HG03175 (cell line): ENCODE measurements around the gene ZNHIT2.
A peak's percentile ranks its signal among the peaks of the same experiment; 100 is the strongest.
"Not testable (repeated sequence)": the region's sequence is repeated elsewhere in the genome, so short reads cannot be mapped to it uniquely, and the experiment has no call there.

Source experiments
- ATAC-seq: cut with Tn5 transposase; IDR thresholded peaks from one replicate; pipeline ENCODE4 v1.9.1; 2021; ENCODE audit warnings: mild to moderate bottlenecking, moderate library complexity; ENCODE audit not compliant: unreplicated experiment

Gene ZNHIT2

DNA sequence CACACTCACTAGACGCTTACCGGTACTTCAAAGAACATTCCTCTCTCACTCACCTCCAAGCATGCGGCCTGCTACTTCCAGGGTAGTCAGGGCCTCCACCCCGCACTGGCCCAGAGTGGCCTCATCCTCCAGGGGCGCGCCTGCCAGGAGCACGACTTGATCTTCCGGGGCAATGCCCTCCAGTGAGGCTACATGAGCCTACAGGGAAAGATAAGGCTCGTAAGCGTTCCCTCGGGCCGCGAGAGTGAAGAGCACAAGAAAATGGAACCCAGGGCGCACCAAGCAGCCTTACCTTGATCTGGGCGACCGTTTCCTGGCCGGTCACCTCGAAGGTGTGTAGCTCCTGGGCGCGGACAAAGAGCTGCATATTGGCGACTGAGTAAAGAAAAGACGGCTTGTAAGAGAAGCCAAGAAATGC lies 4.0 kb upstream of the ZNHIT2 start:
- ATAC-seq, result no peak

DNA sequence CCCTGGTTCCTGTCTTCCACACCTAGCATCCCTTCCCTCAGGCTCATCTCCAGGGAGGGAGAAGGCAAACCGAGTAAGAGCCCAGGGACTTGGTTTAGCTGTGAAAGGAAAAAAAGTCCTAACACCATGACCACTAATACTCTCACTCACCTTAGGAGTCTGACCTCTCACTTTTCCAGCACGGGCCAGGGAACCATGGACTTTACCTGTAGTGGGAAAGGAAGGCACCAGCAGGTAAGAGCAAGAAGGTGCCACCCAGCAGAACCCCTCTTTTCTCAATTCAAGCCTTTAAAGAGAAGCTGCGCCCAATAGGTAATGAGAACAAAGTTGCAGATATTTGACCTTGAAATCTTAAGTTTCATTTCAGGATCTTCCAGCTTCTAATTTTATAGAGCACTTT lies 3.3 kb upstream of the ZNHIT2 start:
- no peak for ATAC-seq

DNA sequence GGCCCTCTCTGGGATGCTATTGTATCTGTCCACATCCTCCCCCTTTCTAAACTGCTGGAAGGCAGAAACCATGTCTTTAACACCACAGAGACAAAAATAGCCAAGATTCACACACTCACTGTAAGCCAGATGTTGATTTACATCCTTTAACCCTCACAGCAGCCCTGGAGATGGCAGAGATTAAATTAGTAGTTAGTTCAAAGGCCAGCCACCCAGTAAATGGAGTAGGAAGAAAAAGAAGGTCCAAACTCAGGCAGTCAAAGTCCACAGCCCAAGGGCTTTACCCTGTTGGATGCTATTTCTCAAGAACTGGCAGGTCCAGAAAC lies 2.1 kb upstream of the ZNHIT2 start:
- no peak for ATAC-seq

DNA sequence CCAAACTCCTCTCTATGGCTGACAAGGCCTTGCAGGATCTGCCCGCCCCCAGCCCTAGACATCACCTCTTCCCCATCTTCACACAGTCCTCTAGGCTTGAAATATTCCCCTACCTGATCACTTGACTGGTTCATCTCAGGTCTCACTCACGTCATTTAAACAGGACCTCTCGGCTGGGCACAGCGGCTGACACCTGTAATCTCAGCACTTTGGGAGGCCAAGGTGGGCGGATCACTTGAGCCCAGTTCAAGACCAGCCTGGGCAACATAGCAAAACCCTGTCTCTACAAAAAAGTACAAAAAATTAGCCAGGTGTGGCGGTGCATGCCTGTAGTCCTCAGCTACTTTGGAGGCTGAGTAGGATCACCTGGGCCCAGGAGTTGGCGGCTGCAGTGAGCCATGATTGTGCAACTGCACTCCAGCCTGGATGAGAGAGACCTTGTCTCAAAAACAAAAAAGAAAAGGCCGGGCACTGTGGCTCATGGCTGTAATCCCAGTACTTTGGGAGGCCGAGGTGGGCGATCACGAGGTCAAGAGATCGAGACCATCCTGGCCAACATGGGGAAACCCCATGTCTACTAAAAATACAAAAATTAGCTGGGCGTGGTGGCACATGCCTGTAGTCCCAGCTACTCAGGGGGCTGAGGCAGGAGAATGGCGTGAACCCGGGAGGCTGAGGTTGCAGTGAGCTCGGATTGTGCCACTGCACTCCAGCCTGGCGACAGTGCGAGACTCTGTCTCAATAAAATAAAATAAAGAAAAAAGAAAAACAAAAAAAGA lies 1.6 kb upstream of the ZNHIT2 start:
- ATAC-seq, result not testable (repeated sequence)

DNA sequence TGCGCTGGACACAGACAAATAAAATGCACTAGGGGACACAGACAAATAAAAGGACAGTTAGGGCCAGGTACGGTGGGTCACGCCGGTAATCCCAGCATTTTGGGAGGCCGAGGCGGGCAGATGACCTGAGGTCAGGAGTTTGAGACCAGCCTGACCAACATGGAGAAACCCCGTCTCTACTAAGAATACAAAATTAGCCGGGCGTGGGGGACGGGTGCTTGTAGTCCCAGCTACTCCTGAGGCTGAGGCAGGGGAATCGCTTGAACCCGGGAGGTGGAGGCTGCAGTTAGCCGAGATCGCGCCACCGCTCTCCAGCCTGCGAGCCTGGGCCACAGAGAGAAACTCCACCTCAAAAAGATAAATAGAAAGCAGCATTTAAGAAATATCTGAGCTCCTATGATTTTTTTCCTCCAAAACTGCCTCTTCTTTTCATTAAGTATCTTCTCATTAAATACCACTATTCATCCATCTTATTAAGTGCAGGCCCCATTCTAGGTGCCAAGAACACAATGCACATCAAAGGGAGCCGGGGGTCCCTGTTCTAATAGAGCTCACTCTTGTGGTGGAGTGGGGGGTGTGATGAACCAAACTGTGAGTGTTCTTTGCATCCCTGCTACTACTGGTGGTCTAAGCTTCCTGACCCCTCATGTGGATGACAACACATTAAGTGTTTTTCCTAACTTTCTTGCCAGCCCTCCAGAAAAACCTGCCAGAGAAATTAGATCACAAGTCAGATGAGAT lies 766 bp upstream of the ZNHIT2 start:
- ATAC-seq, result no peak

DNA sequence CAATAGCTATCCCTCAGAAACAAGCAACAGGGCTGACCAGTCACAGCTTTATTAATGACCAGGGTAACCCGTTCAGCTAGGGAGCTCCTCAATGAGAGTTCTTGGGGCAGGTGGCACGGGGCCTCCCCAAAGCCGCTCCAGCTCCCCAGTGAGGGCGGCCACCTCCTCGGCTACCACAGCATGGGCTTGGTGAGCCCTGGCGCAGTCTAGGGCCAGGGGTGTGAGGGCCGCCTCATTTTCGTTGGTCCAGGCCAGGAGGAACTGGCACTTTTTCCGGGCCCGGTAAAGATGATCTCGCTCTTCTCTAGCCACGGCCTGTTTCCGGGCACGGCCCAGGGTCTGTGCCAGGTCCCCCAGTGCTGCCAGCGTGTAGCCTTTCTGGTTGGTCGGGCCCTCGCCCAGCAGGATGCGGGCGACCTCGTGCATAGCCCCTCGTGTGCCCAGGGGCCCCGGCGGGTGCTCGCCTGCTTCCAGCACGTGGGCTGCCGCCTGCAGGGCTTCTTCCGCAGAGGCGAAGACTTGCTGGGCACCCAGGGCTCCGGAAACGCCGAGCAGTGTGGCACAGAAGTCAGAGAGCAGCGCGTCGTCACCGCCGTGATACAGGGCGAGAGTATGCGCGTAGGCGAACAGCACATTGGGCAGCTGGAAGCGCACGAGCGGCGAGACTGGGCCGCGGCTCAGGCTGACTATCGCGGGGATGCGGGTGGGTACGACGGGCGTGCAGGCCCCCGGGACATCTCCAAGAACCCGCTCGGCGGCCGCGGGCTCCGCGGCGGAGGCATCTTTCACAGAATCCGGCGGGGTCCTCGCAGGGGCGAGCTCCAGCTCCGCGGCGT lies 913 bp downstream of the ZNHIT2 start:
- ATAC-seq, result no peak

DNA sequence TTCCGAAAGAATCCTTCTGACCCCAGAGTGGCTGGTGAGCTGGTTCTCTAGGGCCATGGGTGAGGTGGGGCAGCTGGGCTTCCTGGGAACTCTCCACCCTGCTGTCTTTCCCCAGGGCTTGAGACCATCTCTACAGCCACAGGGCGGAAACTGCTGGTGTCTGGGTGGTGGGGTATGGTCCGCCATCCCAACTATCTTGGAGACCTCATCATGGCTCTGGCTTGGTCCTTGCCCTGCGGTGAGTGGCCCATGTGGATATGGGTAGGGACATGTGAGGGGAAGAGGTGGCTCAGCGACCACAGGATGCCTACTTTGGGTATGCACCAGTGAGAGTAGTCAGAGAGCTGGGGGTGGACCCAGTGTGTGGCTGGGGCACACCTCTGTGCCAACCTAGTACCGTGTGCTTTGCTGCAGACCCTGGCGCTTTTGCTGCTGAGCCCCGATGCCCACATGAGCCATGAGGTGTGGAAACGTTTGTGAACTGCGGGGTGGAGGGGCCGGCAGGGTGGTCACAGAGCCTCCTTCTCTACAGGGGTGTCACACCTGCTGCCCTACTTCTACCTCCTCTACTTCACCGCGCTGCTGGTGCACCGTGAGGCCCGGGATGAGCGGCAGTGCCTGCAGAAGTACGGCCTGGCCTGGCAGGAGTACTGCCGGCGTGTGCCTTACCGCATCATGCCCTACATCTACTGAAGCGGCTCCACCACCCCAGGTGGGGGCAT lies 2.0 kb downstream of the ZNHIT2 start:
- ATAC-seq, result no peak

DNA sequence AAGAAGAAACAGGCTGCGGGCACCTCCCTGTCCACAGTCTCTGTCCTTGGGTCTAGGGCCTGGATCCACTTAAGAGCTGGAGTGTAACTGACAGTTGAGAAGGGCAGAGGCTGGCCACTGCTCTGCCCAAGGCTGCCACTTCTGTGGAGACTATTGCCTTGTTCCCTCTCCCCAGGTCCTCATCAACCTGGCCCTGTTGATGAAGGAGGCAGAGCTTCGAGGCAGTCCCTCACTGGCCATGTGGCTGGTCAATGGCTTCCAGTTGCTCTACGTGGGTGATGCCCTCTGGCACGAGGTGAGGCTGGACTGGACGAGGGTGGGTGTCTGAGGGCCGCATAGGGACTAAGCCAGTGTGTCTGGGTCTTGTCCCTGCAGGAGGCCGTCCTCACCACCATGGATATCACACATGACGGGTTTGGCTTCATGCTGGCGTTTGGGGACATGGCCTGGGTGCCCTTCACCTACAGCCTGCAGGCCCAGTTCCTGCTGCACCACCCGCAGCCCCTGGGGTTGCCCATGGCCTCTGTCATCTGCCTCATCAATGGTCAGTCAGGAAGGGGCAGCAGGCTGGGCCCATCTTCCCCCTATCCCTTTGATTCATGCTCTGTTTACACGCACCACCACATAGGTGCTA lies 2.8 kb downstream of the ZNHIT2 start:
- ATAC-seq, result no peak

DNA sequence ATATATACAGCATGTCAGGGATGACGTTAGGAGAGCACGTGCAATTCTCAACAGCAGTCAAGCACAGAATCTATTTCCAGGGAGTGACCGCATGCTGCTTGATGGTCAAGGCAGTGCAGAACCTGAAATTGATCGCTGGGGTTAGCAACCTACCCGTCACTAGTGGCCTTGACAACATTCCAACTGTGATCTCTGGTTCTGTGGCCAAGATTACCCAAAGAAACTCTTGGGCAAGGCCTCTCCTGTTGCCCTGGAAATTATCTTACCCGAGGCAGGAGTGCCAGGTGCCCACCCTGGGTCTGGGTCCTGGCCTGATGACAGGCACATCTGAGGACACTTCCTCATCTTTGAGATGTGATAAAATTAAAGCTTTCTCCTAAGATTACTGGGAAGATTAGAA lies 3.7 kb downstream of the ZNHIT2 start:
- ATAC-seq, result no peak

DNA sequence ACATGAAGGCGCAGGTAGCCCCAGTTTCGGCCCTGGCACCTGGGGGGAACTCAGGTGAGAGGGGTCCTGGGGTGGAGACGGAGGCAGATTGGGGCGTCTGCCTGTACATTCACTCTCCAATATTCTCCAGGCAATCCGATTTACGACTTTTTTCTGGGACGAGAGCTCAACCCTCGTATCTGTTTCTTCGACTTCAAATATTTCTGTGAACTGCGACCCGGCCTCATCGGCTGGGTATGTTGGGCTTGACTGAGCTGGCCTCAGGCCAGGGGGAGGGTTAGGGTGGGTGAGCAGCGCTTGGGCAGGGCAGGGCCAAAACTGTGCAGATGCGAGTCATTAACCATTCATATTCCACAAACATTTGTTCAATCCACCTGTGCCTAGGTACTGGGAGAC lies 4.1 kb downstream of the ZNHIT2 start:
- no peak for ATAC-seq

DNA sequence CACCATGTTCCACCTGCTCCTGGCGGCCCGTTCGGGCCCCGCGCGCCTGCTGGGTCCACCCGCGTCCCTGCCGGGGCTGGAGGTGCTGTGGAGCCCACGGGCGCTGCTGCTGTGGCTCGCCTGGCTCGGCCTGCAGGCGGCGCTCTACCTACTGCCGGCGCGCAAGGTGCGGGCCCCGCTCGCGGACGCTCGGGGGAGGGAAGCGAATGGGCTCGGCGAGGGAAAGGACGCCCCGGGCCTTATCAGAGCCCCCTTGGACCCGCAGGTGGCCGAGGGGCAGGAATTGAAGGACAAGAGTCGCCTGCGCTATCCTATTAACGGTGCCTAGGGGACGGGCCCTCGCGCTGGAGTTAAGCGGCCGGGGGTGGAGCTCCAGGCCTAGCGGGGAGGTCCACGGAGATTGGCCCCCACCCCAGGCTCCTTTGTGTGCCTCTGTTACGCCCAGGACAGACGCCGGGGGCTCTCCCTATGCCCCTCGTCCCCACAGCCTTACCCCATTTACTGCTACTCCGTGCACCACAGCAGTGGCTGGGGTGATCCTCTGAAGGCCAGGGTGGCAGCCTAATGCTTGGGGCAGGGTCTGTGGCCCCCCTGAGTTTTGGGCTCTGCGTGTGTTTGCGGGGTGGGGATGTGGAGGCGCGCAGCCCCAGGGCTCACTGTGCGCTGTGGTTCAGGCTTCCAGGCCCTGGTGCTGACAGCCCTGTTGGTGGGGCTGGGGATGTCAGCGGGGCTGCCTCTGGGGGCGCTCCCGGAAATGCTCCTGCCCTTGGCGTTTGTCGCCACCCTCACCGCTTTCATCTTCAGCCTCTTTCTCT lies 4.7 kb downstream of the ZNHIT2 start:
- peak; percentile 38 for ATAC-seq

DNA sequence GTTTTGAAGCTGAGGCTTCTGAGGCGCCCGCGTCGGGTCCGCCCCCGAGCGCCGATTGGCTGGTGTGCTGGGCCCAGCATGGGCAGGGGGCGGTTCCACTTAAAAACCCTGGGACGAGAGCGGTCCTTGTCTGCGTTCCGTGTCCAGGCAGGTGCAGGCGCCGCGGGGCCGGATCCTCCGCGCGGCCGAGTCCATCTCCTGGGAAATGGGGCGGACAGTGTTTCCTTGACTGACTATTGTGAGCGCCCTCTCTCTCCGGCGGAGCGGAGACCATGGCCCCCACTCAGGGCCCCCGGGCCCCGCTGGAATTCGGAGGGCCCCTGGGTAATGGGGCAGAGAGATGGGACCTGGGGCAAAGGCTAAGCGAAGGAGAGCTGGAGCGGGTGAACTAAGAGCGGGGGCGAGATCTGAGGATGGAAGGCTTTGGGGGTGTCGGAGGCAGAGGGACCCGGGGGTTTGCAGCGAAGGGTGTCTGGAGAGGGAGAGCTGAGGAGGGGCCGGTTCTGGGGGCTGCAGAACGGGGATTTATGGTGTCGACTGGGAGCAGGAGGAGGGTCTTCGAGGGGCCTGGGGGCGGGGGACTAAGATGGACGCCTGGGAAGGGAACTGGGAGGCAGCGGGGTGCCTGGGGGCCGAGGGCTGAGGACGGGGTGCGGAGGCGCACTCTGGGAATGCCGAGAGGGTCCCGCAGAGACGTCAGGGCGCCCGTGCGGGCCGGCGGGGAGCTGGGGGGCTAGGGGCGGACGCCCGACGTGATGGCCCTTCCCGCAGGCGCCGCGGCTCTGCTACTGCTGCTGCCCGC lies 5.6 kb downstream of the ZNHIT2 start, which contains the start of gene TM7SF2:
Gene TM7SF2, plus strand, starts transcription at position 129 of the 802 bp plus-strand sequence. Its CDS starts 144 bp downstream, at position 273.
- ATAC-seq, result peak; percentile 70

DNA sequence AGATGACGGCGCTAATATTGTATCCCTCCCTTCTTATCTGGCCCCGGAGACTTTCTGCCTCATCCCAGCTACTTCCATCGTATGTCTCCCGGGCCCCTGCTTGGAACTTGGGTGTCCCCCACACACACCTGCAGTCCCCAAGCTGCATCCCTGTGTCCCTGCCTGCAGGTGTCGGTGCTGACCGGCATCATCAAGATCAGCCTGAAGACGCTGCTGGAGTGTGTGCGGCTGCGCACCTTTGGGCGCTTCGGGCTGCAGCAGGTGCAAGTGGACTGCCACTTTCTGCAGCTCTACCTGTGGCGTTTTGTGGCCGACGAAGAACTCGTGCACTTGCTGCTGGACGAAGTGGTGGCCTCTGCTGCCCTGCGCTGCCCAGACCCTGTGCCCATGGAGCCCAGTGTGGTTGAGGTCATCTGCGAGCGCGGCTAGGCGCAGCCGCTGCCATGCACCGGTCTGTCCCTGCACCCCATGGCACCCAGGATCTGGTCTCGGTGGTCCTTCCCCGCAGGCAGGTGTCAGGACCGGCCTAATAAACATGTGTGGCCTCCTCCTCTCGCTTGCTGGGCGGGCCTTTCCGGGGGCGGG lies 6.2 kb downstream of the ZNHIT2 start:
- no peak for ATAC-seq

DNA sequence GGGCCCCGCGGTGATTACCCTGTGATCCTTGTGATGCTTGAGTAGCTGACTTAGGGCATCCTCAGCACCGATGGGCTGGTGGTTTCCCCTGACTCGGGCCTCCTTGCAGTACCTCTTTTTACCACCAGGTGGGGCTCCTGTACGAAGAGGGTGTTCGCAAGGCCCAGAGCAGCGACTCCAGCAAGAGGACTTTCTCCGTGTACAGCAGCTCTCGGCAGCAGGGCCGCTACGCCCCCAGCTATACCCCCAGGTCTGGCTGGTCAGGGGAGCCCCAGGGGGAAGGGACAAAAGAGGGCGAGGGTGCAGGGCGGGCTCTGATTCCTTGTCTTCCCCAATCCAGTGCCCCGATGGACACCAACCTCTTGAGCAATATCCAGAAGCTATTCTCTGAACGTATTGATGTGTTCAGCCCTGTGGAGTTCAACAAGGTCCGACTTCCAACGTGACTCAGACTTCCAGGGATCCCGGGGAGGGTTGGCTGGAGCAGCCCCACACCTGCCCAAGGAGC lies 7.1 kb downstream of the ZNHIT2 start:
- ATAC-seq, result no peak

DNA sequence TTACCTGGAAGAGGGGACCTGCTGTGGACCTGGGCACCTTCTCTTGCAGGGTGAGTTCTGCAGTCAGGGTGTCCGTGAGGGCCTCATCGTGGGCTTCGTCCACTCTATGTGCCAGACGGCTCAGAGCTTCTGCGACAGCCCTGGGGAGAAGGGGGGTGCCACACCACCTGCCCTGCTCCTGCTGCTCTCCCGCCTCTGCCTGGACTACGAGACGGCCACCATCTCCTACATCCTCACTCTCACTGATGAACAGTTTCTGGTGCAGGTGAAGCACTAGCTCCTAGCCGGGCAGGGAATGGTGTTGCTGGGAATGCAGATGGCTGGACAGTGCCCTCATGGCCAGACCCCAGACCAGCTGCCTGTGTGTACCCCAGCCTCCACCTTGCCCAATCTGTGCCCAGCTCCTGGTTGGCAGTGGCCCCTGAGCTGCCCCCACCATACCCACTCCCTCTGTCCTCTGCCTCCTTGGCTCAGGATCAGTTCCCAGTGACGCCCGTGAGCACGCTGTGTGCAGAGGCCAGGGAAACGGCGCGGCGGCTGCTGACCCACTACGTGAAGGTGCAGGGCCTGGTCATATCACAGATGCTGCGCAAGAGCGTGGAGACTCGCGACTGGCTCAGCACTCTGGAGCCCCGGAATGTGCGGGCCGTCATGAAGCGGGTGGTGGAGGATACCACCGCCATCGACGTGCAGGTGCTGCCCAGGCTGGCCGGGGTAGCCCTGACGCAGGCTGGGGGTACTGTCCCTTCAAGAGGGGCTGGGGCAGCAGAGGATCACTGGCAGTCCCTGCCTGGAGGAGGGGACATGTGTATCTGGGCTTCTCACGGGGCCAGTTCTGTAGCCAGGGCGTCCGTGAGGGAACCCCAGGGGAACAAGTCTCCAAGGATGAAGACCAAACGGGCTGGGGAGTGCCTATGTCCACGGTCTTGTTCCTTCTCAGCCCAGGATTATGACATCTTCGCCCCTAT lies 8.0 kb downstream of the ZNHIT2 start:
- ATAC-seq, result no peak

DNA sequence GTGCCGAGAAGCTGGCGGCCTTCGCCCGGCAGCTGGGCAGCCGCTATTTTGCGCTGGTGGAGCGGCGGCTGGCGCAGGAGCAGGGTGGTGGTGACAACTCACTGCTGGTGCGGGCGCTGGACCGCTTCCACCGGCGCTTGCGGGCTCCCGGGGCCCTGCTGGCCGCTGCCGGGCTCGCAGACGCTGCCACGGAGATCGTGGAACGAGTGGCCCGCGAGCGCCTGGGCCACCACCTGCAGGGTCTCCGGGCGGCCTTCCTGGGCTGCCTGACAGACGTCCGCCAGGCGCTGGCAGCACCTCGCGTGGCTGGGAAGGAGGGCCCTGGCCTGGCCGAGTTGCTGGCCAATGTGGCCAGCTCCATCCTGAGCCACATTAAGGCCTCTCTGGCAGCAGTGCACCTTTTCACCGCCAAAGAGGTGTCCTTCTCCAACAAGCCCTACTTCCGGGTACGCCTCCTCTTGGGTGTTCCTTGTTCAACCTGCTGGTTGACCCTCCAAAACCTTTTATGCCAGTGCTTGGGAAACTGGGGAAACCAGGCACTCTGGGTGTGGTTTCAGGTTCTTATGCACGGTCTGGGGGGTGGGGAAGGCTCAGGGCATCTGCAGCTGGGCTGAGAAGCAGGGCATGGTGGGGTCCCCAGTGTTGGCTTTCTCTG lies 8.9 kb downstream of the ZNHIT2 start:
- ATAC-seq, result no peak
